ENCODE measurements around the gene ADAMTSL3. TPM values are rescaled to one million over a fixed set of nuclear protein-coding genes. Genes with fewer than 3 reads are reported as not detected.

Gene ADAMTSL3
- polyA plus RNA-seq, 1 of the 3 experiments (the other 2 are of a cell fraction): 0.02 TPM

DNA sequence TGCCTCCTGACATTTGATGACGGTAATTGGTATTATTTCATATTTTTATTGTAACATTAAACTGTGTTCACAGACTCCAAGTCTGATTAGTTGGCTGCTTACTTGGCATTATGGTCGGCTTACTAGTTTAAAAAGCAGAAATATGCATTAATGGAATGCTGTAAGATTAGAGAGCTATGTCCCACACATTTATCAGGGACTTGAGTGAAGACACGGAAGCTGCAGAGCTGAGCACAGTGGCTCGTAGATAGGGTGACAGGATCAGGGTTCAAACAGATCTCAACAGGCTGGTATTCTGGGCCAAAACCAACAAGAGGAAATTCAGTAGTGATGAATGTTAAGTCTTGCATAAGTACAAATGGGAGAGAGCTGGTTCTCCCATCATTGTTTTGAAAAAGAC, 113.8 kb downstream of the ADAMTSL3 start:
- Histone ChIP-seq H3K9me2 (no peaks in the 10 kb centered on the region), H3K27me3 (ENCODE audit: insufficient read depth) (no peaks in the 10 kb centered on the region), H3F3A (replicated peaks; ENCODE audit: insufficient read depth) (no peaks in the 10 kb centered on the region), H3K79me2 (ENCODE audit: insufficient read depth) (no peaks in the 10 kb centered on the region), H3K4me1 (ENCODE audit: control insufficient read depth in 1 of 2, insufficient read depth in 2 of 2, low read depth in 1 of 2, low read length in 1 of 2) (no peaks in the 10 kb centered on the region), H3K4me3 (ENCODE audit: low read depth in 2 of 2, low read length in 1 of 2) (no peak overlapping the region), H3K27ac (ENCODE audit: low read depth in 2 of 2, low read length in 1 of 2) (no peak overlapping the region), H3K4me2 (no peak overlapping the region), H3K36me3 (replicated peaks in 1 of 2; ENCODE audit: control insufficient read depth in 1 of 2, insufficient read depth in 2 of 2, low read length in 1 of 2) (no peaks in the 10 kb centered on the region), H3K9me3 (no peaks in the 10 kb centered on the region), H4K20me1 (ENCODE audit: insufficient read depth) (no peaks in the 10 kb centered on the region), H2AFZ (ENCODE audit: low read depth) (no peak overlapping the region), H3K9ac (no peak overlapping the region)
- ChIA-PET CTCF (no interaction called here), POLR2A (no interaction called here)
- TF ChIP-seq FOSL2 (IDR thresholded peaks at IDR 0.05; ENCODE audit: borderline replicate concordance, low read depth) (no peak), JUND (IDR thresholded peaks at IDR 0.05) (no peak), FOXJ3 (CRISPR knock-in tag; IDR thresholded peaks at IDR 0.05) (no peak), TAF1 (IDR thresholded peaks at IDR 0.05; ENCODE audit: borderline replicate concordance, low read depth, low read length) (no peak)
- TF ChIP-seq, protein P1, sequence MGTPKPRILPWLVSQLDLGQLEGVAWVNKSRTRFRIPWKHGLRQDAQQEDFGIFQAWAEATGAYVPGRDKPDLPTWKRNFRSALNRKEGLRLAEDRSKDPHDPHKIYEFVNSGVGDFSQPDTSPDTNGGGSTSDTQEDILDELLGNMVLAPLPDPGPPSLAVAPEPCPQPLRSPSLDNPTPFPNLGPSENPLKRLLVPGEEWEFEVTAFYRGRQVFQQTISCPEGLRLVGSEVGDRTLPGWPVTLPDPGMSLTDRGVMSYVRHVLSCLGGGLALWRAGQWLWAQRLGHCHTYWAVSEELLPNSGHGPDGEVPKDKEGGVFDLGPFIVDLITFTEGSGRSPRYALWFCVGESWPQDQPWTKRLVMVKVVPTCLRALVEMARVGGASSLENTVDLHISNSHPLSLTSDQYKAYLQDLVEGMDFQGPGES (IDR thresholded peaks at IDR 0.05; ENCODE audit: low read depth, low read length): no peak
- DNase-seq: no peak
- WGBS (ENCODE audit: low lambda C conversion rate): 37% methylated on average over 4 of the region's 4 CpGs

DNA sequence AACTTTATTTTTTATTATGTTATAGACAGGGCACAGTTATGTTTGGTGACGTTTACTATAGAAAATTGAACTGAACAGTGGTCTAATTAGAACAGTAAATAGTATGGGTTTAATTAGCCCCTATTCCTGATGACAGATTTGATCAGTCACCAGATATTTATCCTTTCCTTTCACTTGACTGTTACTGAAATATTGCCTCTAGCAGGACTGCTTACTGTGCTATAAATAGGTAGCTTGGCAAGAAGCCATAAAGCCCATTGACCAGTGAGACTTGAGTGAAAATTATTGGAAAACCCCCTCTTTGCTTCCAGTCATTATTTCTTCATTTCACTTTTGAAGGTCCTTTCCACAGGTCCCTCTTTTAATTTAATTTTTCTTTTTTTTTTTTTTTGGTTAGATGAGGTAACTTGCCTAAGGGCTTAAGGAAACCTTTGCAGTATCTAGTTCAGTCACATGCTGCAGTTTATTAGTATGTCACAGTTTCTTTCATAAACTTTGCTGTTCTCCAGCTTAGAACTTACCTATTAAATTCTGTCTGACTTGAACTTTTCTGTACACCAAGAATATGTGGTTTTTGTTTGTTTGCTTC, 115.6 kb downstream of the ADAMTSL3 start:
- H3K4me3 ChIP-seq (ENCODE audit: low read depth in 2 of 2, low read length in 1 of 2): no peak overlapping the region
- H3K27ac ChIP-seq (ENCODE audit: low read depth in 2 of 2, low read length in 1 of 2): no peak overlapping the region
- H3K79me2 ChIP-seq (ENCODE audit: insufficient read depth): no peaks in the 10 kb centered on the region
- DNase-seq: no peak
- H3K9me2 ChIP-seq: no peaks in the 10 kb centered on the region
- H3K9me3 ChIP-seq: no peaks in the 10 kb centered on the region
- 2% methylated on average over 1 of the region's 1 CpG for WGBS (ENCODE audit: low lambda C conversion rate)
- H3K27me3 ChIP-seq (ENCODE audit: insufficient read depth): no peaks in the 10 kb centered on the region
- no peak overlapping the region for H2AFZ ChIP-seq (ENCODE audit: low read depth)
- ChIA-PET POLR2A (no interaction called here), CTCF (interaction anchor here (1.9 kb wide), 1 partner anchor 68 kb away, joined by 4 read pairs; no protein-coding TSS in a partner anchor)
- no peaks in the 10 kb centered on the region for H3F3A ChIP-seq (replicated peaks; ENCODE audit: insufficient read depth)
- no peak overlapping the region for H3K4me2 ChIP-seq
- no peak overlapping the region for H3K9ac ChIP-seq
- TF ChIP-seq MEF2A (IDR thresholded peaks at IDR 0.05; ENCODE audit: borderline replicate concordance, low read depth): no peak
- TF ChIP-seq ELF1 (IDR thresholded peaks at IDR 0.05): no peak
- TF ChIP-seq SMC3 (IDR thresholded peaks at IDR 0.05; ENCODE audit: low read depth, low read length): no peak
- no peak for TF ChIP-seq SIN3A (IDR thresholded peaks at IDR 0.05; ENCODE audit: borderline replicate concordance, low read depth, low read length)
- no peak for TF ChIP-seq FOSL2 (IDR thresholded peaks at IDR 0.05; ENCODE audit: borderline replicate concordance, low read depth)
- no peak for TF ChIP-seq TEAD4 (IDR thresholded peaks at IDR 0.05; ENCODE audit: borderline replicate concordance, insufficient read depth)
- TF ChIP-seq, protein P2, sequence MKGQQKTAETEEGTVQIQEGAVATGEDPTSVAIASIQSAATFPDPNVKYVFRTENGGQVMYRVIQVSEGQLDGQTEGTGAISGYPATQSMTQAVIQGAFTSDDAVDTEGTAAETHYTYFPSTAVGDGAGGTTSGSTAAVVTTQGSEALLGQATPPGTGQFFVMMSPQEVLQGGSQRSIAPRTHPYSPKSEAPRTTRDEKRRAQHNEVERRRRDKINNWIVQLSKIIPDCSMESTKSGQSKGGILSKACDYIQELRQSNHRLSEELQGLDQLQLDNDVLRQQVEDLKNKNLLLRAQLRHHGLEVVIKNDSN (IDR thresholded peaks at IDR 0.05; ENCODE audit: borderline replicate concordance, low read depth): no peak
- TF ChIP-seq GATA2 (CRISPR knock-in tag; IDR thresholded peaks at IDR 0.05): no peak
- TF ChIP-seq TAF1 (IDR thresholded peaks at IDR 0.05; ENCODE audit: borderline replicate concordance, low read depth, low read length): no peak
- no peak for TF ChIP-seq RFX5 (IDR thresholded peaks at IDR 0.05; ENCODE audit: low read length)
- no peak for TF ChIP-seq POLR2AphosphoS5 (IDR thresholded peaks at IDR 0.05; ENCODE audit: low read depth, low read length)
- no peaks in the 10 kb centered on the region for H3K4me1 ChIP-seq (ENCODE audit: control insufficient read depth in 1 of 2, insufficient read depth in 2 of 2, low read depth in 1 of 2, low read length in 1 of 2)
- H3K36me3 ChIP-seq (replicated peaks in 1 of 2; ENCODE audit: control insufficient read depth in 1 of 2, insufficient read depth in 2 of 2, low read length in 1 of 2): no peaks in the 10 kb centered on the region
- H4K20me1 ChIP-seq (ENCODE audit: insufficient read depth): no peaks in the 10 kb centered on the region

Measured in SK-N-SH (cell line).